SK-N-MC (cell line): ENCODE data around the gene CIBAR2.

Experiments used
- EZH2 ChIP-seq: fragments of 200-600 bp; sonication (generic); IDR thresholded peaks from one replicate; pipeline ENCODE4 v1.6.1; 2017; ENCODE audit warnings: antibody characterized with exemption
- FOXP2 ChIP-seq: optimal IDR thresholded peaks from 2 replicates; pipeline ENCODE3; 2011; ENCODE audit warnings: mild to moderate bottlenecking, moderate library complexity; ENCODE audit not compliant: insufficient read depth; ENCODE audit errors: extremely low read length, control extremely low read depth
- POLR2AphosphoS5 ChIP-seq: IDR thresholded peaks from 2 replicates; pipeline ENCODE4 v1.6.1; 2012; ENCODE audit warnings: mild to moderate bottlenecking, low read depth, low read length, borderline replicate concordance

- TF ChIP-seq EZH2 (no peak), POLR2AphosphoS5 (no peak), FOXP2 (no peak)
Measured at GRCh38 chr16:85077576-85078125, 34.6 kb downstream of the CIBAR2 start.
